HG03457 (cell line): Measurements from ENCODE around the gene TMEM100.
"Not testable (repeated sequence)": the region's sequence is repeated elsewhere in the genome, so short reads cannot be mapped to it uniquely, and the experiment has no call there.

ENCODE experiments used
- ATAC-seq: cut with Tn5 transposase; IDR thresholded peaks from one replicate; pipeline ENCODE4 v1.9.1; 2021; ENCODE audit warnings: moderate number of reproducible peaks; ENCODE audit not compliant: unreplicated experiment

The TMEM100 gene

DNA sequence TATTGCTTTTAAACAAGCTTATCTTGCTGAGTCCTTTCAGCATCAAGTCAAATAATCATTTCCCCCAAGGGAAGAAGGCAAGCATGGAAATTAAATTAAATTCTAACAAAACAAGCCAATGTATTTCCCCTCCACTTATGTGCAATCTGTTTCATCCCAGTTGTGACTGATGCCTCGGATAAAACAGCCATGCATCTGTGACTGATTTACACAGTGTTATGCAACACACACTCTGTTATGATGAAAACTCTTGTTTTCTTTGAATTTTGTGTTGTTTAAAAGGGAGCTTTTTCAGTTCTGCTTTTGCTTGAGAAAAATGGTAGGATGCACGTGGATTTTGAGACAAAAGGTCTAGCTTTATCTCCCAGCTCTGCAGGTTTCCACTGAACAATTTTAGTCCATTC is 32.6 kb downstream of the TMEM100 start:
- no peak for ATAC-seq

DNA sequence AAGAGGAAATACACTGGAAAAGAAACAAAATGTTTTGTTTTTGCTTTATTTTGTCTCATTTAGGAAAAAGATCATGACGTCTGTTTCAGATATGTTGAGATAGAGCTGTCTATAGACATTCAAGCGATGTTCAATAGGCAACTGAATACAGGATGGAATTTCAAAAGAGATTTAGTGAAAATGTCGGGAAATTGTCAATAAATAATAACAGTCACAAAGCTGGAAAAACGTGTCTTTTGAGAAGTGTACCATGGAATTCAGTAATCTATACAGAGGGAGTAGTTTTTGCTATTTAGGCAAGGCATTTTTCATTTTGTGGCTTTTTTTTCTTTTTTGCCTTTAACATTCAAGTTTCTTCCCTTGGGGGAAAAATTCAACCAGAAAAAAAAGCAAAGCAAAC is 33.0 kb downstream of the TMEM100 start:
- no peak for ATAC-seq

DNA sequence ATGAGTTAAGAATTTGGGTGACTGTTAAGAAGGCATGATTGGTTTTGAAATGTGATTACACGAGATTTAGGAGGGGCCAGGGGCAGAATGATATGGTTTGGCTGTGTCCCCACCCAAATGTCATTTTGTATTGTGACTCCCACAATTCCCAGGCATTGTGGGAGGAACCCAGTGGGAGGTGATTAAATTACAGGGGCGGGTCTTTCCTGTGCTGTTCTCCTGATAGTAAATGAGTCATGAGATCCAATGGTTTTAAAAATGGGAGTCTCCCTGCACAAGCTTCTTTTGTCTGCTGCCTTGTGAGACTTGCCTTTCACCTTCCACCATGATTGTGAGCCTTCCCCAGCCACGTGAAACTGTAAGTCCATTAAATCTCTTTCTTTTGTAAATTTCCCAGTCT is 34.6 kb downstream of the TMEM100 start:
- ATAC-seq = no peak

DNA sequence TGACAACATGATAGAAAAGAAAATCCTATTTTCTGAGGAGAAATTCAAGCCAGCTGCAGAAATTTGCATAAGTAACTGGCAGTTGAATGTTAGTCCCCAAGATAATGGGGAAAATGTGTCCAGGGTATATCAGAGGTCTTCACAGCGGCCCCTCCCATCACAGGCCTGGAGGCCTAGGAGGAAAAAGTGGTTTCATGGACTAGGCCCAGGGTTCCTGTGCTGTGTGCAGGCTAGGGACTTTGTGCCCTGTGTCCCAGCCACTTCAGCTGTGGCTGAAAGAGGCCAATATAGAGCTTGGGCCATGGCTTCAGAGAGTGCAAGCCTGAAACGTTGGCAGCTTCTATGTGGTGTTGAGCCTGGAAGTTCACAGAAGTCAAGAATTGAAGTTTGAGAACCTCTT is 35.6 kb downstream of the TMEM100 start:
- ATAC-seq = no peak

DNA sequence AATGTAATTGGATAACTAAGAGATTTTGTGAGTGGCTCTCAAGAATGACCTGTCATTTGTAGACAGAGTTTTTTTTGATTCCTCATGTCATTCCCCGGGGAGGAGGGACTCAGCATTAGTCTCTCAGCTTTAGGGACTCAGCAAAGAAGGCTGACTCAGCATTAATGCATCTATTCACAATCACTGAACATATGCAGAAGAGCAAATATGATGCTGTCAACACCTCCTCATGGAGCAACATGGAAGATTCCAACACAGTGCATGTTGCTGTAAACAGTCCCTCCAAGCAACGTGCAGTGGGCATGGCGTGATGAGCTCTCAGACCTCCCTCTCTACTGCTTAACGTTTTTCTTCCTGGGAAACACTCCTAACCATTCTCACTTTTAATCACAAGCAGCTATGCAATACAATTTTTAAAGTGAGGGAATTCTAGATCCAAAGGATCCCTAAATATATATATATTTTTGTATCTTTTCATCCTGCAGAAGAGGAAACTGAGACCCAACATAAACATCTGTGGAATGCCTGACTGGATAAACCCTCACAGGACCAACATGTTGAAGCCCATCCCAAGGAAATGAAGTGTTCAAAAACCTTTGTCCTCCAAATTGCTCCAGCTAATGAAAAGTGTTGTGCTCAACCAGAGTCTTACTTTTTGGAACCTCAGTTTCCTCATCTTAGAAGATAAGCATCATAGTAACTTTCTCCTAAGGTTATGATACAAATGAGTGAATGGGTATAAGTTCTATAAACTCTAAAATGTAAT is 38.9 kb downstream of the TMEM100 start:
- no peak for ATAC-seq

DNA sequence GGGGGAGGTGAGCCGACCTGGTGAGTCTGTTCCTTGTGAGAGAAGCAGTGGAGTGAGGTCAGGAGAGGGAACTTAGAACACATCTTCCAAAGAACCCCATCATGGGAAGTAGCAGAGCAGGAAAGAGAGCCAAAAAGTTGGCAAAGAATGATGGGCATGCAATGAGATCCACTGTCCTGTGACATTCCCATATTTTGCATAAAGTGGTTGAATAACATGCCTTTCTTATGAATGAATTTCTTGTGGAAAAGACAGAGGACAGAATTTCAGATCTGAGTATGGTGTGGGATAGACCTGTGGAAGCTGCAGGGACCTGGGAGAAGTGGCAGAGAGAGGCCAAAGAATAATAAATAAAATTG is 41.3 kb downstream of the TMEM100 start:
- ATAC-seq = no peak

DNA sequence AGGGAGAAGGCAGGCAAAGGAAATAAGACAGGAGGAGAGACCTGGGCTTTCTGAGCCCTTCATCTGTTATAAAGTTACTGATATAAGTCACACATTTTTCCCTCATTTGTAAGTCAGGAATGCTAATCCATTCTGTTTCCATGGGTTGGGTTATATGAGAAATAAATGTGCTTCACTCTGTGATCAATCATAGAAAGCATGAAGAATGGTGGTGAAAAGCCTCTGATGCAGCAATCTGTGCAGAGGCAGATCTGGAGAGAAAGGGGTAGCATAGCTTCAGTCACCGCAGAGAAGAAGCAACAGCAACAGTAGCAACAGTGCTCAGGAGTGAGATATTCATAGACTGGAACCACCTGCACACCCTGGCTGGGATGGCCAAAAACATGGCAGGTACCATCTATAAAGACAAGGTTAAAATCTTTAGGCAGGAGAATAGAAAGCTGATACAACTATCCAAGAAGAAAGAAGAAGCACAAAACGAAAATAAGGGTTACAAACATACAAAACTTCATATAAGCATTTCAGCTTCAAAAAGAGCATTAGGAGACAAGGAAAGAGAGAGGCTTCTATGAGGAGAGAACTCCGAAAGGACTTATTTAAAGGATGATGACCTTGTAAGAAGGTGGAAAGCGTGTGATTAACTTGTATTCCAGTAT is 41.9 kb downstream of the TMEM100 start:
- ATAC-seq = no peak

DNA sequence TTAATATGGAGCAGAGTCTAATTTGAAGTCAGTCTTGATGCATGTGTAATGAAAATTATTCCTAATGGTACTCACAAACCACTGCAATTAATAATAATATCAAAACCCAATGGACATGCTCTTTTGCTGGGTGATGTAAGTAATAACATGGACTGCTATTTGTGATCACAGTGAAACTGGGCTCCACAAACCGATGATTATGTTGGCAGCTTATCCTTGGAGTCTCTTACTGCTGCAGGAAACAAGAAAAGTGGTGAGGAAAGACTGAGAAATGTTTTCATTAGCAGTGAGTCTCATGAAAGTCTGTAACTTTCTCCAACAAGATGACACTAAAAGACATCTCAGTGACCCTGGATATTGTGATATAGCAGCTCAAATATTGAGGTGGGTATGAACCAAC is 45.2 kb downstream of the TMEM100 start:
- ATAC-seq = no peak

DNA sequence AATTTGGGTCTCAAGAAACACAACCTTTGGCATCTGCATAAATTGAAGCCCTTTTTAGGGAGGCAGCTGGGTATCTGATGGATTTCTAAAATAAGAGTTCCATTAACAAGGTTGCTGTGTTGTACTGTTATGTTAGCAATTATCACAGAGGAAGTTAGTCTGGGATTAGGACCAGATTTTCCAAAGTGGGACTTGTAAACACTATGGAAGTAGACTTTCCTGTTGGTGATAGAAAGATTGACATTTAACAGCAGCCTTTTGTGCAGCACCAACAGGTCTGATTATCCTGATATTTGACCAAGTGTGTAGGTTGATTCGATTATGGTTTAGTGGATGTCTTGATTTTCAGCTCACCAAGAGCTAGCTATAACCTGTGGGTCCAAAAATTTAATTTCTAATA is 46.4 kb downstream of the TMEM100 start:
- ATAC-seq = no peak

DNA sequence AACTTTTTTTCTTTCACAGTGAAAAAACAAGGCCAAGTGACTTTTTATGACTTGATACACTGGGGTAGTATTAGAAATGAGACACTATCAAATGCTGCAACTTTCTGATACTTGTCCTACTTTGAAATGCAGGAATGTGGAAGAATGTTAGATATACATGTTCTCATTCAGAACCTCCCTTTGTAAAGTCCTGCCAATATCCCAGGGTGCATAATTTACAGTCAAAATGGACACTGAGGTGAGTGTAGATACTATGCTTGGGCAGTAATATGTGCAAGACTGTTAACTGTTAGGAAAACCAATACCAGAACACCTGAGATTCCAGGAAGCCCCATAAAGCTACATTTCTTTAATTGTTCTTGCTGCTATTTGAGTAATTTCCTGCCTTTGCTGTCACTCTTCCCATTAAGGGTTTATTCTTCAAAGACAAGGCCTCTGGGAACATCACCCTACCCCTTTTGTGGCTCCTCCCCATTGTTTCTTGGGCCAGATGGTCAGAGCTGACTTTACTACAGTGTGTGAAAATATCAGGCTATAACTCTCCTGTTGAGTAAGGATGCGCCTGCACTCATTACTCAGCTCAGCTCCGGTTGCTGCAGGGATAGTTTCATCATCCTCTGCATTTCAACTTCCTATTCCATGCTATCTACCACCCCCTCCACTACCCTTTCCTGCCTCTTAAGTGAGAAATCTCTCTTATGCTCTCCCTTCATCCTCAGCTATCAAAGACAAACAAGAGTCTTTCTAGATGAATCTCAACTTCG is 48.7 kb downstream of the TMEM100 start:
- no peak for ATAC-seq

DNA sequence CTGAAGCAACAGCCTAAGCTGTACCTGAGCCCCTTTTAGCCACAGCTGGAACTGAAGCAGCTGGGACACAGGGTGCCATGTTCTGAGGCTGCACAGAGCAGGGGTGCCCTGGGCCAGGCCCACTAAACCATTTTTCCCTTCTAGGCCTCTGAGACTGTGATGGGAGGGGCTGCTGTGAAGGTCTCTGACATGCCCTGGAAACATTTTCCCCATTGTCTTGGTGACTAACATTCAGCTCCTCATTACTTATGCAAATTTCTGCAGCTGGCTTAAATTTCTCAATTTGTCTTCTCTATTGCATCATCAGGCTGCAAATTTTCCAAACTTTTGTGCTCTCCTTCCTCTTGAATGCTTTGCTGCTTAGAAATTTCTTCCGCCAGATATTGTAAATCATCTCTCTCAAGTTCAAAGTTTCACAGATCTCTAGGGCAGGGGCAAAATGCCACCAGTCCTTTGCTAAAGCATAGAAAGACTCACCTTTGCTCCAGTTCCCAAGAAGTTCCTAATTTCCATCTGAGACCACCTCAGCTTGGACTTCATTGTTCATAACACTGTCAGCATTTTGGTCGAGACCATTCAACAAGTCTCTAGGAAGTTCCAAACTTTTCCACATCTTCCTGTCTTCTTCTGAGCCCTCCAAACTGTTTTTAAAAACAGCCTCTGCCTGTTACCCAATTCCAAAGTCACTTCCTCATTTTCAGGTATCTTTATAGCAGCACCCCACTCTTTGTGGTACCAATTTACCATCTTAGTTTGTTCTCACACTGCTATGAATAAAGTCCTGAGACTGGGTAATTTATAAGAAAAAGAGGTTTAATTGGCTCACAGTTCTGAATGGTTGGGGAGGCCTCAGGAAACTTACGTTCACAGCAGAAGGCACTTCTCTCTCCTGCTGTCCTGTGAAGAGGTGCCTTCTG is 49.8 kb downstream of the TMEM100 start:
- ATAC-seq = no peak

DNA sequence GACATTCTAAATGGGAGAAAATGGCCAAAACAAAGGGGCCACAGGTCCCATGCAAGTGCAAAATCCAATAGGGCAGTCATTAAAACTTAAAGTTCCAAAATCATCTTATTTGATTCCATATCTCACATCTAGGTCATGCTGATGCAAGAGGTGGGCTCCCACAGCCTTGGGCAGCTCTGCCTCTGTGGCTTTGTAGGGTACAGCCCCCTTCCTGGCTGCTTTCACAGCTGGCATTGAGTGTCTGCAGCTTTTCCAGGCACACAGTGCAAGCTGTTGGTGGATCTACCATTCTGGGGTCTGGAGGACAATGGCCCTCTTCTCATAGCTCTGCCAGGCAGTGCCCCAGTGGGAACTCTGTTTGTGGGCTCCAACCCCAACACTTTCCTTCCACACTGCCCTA is 50.7 kb downstream of the TMEM100 start:
- ATAC-seq = not testable (repeated sequence)
